ENCODE data around the gene ACTR2.

DNA sequence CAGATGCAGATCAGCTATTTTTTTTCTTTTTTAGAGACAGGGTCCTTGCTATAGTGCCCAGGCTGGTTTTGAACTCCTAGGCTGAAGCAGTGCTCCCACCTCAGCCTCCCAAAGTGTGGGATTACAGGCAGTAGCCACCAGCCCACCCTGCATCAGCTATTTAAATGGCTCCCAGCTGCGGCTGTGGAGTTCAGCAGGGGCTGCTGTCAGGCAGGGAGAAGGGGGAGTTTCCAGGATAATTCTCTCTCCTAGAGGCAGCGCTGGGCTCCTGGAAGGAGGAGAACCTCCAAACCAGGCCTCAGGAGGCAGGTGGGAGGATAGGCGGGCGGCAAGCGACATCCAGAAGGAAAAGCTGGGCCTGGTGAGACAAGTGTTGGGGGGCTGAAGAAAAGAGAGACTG lies 65.7 kb downstream of the ACTR2 start:
- TF ChIP-seq, protein P1, sequence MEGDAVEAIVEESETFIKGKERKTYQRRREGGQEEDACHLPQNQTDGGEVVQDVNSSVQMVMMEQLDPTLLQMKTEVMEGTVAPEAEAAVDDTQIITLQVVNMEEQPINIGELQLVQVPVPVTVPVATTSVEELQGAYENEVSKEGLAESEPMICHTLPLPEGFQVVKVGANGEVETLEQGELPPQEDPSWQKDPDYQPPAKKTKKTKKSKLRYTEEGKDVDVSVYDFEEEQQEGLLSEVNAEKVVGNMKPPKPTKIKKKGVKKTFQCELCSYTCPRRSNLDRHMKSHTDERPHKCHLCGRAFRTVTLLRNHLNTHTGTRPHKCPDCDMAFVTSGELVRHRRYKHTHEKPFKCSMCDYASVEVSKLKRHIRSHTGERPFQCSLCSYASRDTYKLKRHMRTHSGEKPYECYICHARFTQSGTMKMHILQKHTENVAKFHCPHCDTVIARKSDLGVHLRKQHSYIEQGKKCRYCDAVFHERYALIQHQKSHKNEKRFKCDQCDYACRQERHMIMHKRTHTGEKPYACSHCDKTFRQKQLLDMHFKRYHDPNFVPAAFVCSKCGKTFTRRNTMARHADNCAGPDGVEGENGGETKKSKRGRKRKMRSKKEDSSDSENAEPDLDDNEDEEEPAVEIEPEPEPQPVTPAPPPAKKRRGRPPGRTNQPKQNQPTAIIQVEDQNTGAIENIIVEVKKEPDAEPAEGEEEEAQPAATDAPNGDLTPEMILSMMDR (IDR thresholded peaks at IDR 0.05; ENCODE audit: insufficient read depth, low read length): no peak
- no peak for TF ChIP-seq POLR2AphosphoS5 (IDR thresholded peaks at IDR 0.05; ENCODE audit: low read depth)
- no peak for TF ChIP-seq SPI1 (IDR thresholded peaks at IDR 0.05; ENCODE audit: borderline replicate concordance, low read depth)
- no peak for TF ChIP-seq GABPA (IDR thresholded peaks at IDR 0.05; ENCODE audit: low read depth)
- TF ChIP-seq, protein P2, sequence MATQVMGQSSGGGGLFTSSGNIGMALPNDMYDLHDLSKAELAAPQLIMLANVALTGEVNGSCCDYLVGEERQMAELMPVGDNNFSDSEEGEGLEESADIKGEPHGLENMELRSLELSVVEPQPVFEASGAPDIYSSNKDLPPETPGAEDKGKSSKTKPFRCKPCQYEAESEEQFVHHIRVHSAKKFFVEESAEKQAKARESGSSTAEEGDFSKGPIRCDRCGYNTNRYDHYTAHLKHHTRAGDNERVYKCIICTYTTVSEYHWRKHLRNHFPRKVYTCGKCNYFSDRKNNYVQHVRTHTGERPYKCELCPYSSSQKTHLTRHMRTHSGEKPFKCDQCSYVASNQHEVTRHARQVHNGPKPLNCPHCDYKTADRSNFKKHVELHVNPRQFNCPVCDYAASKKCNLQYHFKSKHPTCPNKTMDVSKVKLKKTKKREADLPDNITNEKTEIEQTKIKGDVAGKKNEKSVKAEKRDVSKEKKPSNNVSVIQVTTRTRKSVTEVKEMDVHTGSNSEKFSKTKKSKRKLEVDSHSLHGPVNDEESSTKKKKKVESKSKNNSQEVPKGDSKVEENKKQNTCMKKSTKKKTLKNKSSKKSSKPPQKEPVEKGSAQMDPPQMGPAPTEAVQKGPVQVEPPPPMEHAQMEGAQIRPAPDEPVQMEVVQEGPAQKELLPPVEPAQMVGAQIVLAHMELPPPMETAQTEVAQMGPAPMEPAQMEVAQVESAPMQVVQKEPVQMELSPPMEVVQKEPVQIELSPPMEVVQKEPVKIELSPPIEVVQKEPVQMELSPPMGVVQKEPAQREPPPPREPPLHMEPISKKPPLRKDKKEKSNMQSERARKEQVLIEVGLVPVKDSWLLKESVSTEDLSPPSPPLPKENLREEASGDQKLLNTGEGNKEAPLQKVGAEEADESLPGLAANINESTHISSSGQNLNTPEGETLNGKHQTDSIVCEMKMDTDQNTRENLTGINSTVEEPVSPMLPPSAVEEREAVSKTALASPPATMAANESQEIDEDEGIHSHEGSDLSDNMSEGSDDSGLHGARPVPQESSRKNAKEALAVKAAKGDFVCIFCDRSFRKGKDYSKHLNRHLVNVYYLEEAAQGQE (IDR thresholded peaks at IDR 0.05; ENCODE audit: insufficient replicate concordance, low read depth): no peak
